Large intestine (tissue), 3 donors: Measurements from ENCODE around the gene DPM3. TPM values are rescaled to one million over a fixed set of nuclear protein-coding genes. Genes with fewer than 3 reads are reported as not detected.
A peak's percentile ranks its signal among the peaks of the same experiment; 100 is the strongest.

Experiments
- DNase-seq, 2 donors: peaks; one replicate each; pipeline versions ENCODE4 v3.0.0 to v3.0.0-alpha.2; 2013
- H3K27ac ChIP-seq: one replicate; pipeline ENCODE4 v1.5.1; 2013; ENCODE audit warnings: low read length
- H3K27me3 ChIP-seq: 2 replicates; pipeline ENCODE4 v1.6.1; 2013; ENCODE audit warnings: low read length; ENCODE audit not compliant: control insufficient read depth, insufficient read depth
- H3K36me3 ChIP-seq: 2 replicates; pipeline ENCODE4 v1.6.1; 2013; ENCODE audit warnings: low read length; ENCODE audit not compliant: control insufficient read depth, insufficient read depth
- H3K4me1 ChIP-seq: one replicate; pipeline ENCODE4 v1.6.1; 2013; ENCODE audit warnings: low read length; ENCODE audit not compliant: control insufficient read depth, insufficient read depth
- H3K4me3 ChIP-seq: one replicate; pipeline ENCODE4 v1.5.1; 2013; ENCODE audit warnings: low read length
- H3K9me3 ChIP-seq: one replicate; pipeline ENCODE4 v1.6.1; 2013; ENCODE audit warnings: mild to moderate bottlenecking, low read depth, low read length, moderate library complexity; ENCODE audit not compliant: control insufficient read depth
- WGBS: methylation state at CpG from one replicate; pipeline ENCODE4 v1.1.5; 2013; ENCODE audit warnings: low lambda C conversion rate; ENCODE audit not compliant: insufficient coverage; 5-methylcytosine and 5-hydroxymethylcytosine counted together
- polyA plus RNA-seq: library from polyadenylated mRNA; unstranded; fragments of 120-200 nt; gene quantifications from one replicate; pipeline ENCODE4 v1.2.1, GENCODE V29; 2013

Gene DPM3
- polyA plus RNA-seq, 1 donor: 59.1 TPM

GRCh38 chr1:155176544-155177071, 36.3 kb upstream of the DPM3 start:
- WGBS: no CpG with 5 or more reads among the region's 8 CpGs
- Histone ChIP-seq H3K27ac (no peak overlapping the region), H3K4me1 (peaks cover 18% of the 10 kb centered on the region), H3K27me3 (peaks cover 23% of the 10 kb centered on the region), H3K4me3 (no peak overlapping the region), H3K9me3 (no peaks in the 10 kb centered on the region), H3K36me3 (no peaks in the 10 kb centered on the region)
- DNase-seq: peak in 1 of 2 donors; percentile 62

GRCh38 chr1:155175927-155176371, 35.6 kb upstream of the DPM3 start:
- no peak for DNase-seq
- H3K4me1 ChIP-seq: peaks cover 18% of the 10 kb centered on the region
- H3K4me3 ChIP-seq: no peak overlapping the region
- H3K9me3 ChIP-seq: no peaks in the 10 kb centered on the region
- no peak overlapping the region for H3K27ac ChIP-seq
- WGBS: no CpG with 5 or more reads among the region's 9 CpGs
- H3K27me3 ChIP-seq: peaks cover 23% of the 10 kb centered on the region
- no peaks in the 10 kb centered on the region for H3K36me3 ChIP-seq

GRCh38 chr1:155175281-155175926, 35.1 kb upstream of the DPM3 start:
- no peak overlapping the region for H3K27ac ChIP-seq
- peaks cover 23% of the 10 kb centered on the region for H3K27me3 ChIP-seq
- H3K4me1 ChIP-seq: peaks cover 18% of the 10 kb centered on the region
- WGBS: no CpG with 5 or more reads among the region's 12 CpGs
- no peak for DNase-seq
- H3K9me3 ChIP-seq: no peaks in the 10 kb centered on the region
- H3K4me3 ChIP-seq: no peak overlapping the region
- peaks cover 2% of the 10 kb centered on the region for H3K36me3 ChIP-seq

- no peak for DNase-seq
- H3K27me3 ChIP-seq: peaks cover 23% of the 10 kb centered on the region
- peaks cover 18% of the 10 kb centered on the region for H3K4me1 ChIP-seq
- H3K27ac ChIP-seq: no peak overlapping the region
- no peaks in the 10 kb centered on the region for H3K9me3 ChIP-seq
- peak overlapping the region; percentile 11 for H3K4me3 ChIP-seq
- peaks cover 10% of the 10 kb centered on the region for H3K36me3 ChIP-seq
- WGBS: 20% methylated on average over 1 of the region's 35 CpGs
These were observed 34.3 kb upstream of the DPM3 start for GRCh38 chr1:155174324-155175280.

GRCh38 chr1:155173478-155174323, 33.4 kb upstream of the DPM3 start, which contains the start of gene TRIM46:
Gene TRIM46 (plus strand): TSS chr1:155173849. CDS start chr1:155173967, 118 bp downstream.
- no peaks in the 10 kb centered on the region for H3K9me3 ChIP-seq
- H3K27ac ChIP-seq: peak within 1 kb of the TSS; percentile 65
- peaks cover 12% of the 10 kb centered on the region for H3K4me1 ChIP-seq
- peaks cover 23% of the 10 kb centered on the region for H3K27me3 ChIP-seq
- no peak for DNase-seq
- peaks cover 18% of the 10 kb centered on the region for H3K36me3 ChIP-seq
- 0% methylated on average over 2 of the region's 38 CpGs for WGBS
- H3K4me3 ChIP-seq: peak within 1 kb of the TSS; percentile 87

GRCh38 chr1:155172732-155173477, 32.6 kb upstream of the DPM3 start, which contains the start of gene KRTCAP2:
Gene KRTCAP2 (minus strand): TSS chr1:155173304. CDS start chr1:155173224, 80 bp downstream.
- DNase-seq: peak; percentile 94 to 96
- H3K4me3 ChIP-seq: peak within 1 kb of the TSS; percentile 87
- H3K27me3 ChIP-seq: peaks cover 23% of the 10 kb centered on the region
- peak within 1 kb of the TSS; percentile 65 for H3K27ac ChIP-seq
- H3K4me1 ChIP-seq: peaks cover 14% of the 10 kb centered on the region
- H3K9me3 ChIP-seq: no peaks in the 10 kb centered on the region
- WGBS: no CpG with 5 or more reads among the region's 57 CpGs
- H3K36me3 ChIP-seq: peaks cover 19% of the 10 kb centered on the region

GRCh38 chr1:155171836-155172731, 31.8 kb upstream of the DPM3 start:
- Histone ChIP-seq H3K27me3 (peaks cover 23% of the 10 kb centered on the region), H3K4me1 (peaks cover 21% of the 10 kb centered on the region), H3K27ac (peak overlapping the region; percentile 65), H3K4me3 (peak overlapping the region; percentile 87), H3K9me3 (no peaks in the 10 kb centered on the region), H3K36me3 (peaks cover 19% of the 10 kb centered on the region)
- WGBS: 100% methylated on average over 1 of the region's 8 CpGs
- no peak for DNase-seq

- DNase-seq: no peak
- Histone ChIP-seq H3K27ac (no peak overlapping the region), H3K36me3 (peaks cover 19% of the 10 kb centered on the region), H3K4me3 (no peak overlapping the region), H3K27me3 (peaks cover 23% of the 10 kb centered on the region), H3K9me3 (no peaks in the 10 kb centered on the region), H3K4me1 (peaks cover 19% of the 10 kb centered on the region)
- WGBS: no CpG with 5 or more reads among the region's 7 CpGs
These were observed 30.5 kb upstream of the DPM3 start for GRCh38 chr1:155170806-155171205.
